HG02852 (cell line): ENCODE data around the gene SNAPC3.
"Not testable (repeated sequence)": the region's sequence is repeated elsewhere in the genome, so short reads cannot be mapped to it uniquely, and the experiment has no call there.

ENCODE experiments used
- ATAC-seq: cut with Tn5 transposase; IDR thresholded peaks from one replicate; pipeline ENCODE4 v1.9.1; 2021; ENCODE audit warnings: mild to moderate bottlenecking, moderate library complexity; ENCODE audit not compliant: unreplicated experiment

SNAPC3 gene

GRCh38 chr9:15422372-15423230 is at the start of gene SNAPC3:
TSS of gene SNAPC3 (plus strand) at chr9:15422876. CDS start at chr9:15422880, 4 bp downstream.
- peak; percentile 92 for ATAC-seq

- no peak for ATAC-seq
Measured at GRCh38 chr9:15373881-15374280, 48.8 kb upstream of the SNAPC3 start.

- ATAC-seq = no peak
Measured at GRCh38 chr9:15374310-15374709, 48.4 kb upstream of the SNAPC3 start.

GRCh38 chr9:15374825-15375224 is 47.9 kb upstream of the SNAPC3 start:
- ATAC-seq = no peak

GRCh38 chr9:15377625-15378540 is 44.8 kb upstream of the SNAPC3 start:
- no peak for ATAC-seq

GRCh38 chr9:15379317-15379716 is 43.4 kb upstream of the SNAPC3 start:
- ATAC-seq = not testable (repeated sequence)

- not testable (repeated sequence) for ATAC-seq
Measured at GRCh38 chr9:15379888-15380287, 42.8 kb upstream of the SNAPC3 start.

- no peak for ATAC-seq
Measured at GRCh38 chr9:15381491-15381890, 41.2 kb upstream of the SNAPC3 start.

- no peak for ATAC-seq
Measured at GRCh38 chr9:15386465-15386864, 36.2 kb upstream of the SNAPC3 start.

- ATAC-seq = no peak
Measured at GRCh38 chr9:15389173-15389572, 33.5 kb upstream of the SNAPC3 start.

GRCh38 chr9:15389631-15390030 is 33.0 kb upstream of the SNAPC3 start:
- ATAC-seq = no peak

GRCh38 chr9:15390201-15390600 is 32.5 kb upstream of the SNAPC3 start:
- no peak for ATAC-seq

GRCh38 chr9:15392363-15392762 is 30.3 kb upstream of the SNAPC3 start:
- no peak for ATAC-seq

- no peak for ATAC-seq
Measured at GRCh38 chr9:15400281-15400941, 22.3 kb upstream of the SNAPC3 start.

- no peak for ATAC-seq
Measured at GRCh38 chr9:15401266-15401665, 21.4 kb upstream of the SNAPC3 start.

- no peak for ATAC-seq
Measured at GRCh38 chr9:15403155-15403554, 19.5 kb upstream of the SNAPC3 start.

- ATAC-seq = no peak
Measured at GRCh38 chr9:15404171-15404570, 18.5 kb upstream of the SNAPC3 start.

GRCh38 chr9:15416880-15417279 is 5.8 kb upstream of the SNAPC3 start:
- no peak for ATAC-seq

- ATAC-seq = no peak
Measured at GRCh38 chr9:15417626-15418025, 5.0 kb upstream of the SNAPC3 start.

GRCh38 chr9:15420796-15421195 is 1.9 kb upstream of the SNAPC3 start:
- no peak for ATAC-seq

- ATAC-seq = no peak
Measured at GRCh38 chr9:15421532-15421931, 1.1 kb upstream of the SNAPC3 start.
